ENCODE measurements around the gene CSGALNACT2. TPM values are rescaled to one million over a fixed set of nuclear protein-coding genes. Genes with fewer than 3 reads are reported as not detected.
"Not testable (repeated sequence)": the region's sequence is repeated elsewhere in the genome, so short reads cannot be mapped to it uniquely, and the experiment has no call there.

Gene CSGALNACT2
- total RNA-seq, 2 donors from 2014 or later, result 31.1 to 31.8 TPM

DNA sequence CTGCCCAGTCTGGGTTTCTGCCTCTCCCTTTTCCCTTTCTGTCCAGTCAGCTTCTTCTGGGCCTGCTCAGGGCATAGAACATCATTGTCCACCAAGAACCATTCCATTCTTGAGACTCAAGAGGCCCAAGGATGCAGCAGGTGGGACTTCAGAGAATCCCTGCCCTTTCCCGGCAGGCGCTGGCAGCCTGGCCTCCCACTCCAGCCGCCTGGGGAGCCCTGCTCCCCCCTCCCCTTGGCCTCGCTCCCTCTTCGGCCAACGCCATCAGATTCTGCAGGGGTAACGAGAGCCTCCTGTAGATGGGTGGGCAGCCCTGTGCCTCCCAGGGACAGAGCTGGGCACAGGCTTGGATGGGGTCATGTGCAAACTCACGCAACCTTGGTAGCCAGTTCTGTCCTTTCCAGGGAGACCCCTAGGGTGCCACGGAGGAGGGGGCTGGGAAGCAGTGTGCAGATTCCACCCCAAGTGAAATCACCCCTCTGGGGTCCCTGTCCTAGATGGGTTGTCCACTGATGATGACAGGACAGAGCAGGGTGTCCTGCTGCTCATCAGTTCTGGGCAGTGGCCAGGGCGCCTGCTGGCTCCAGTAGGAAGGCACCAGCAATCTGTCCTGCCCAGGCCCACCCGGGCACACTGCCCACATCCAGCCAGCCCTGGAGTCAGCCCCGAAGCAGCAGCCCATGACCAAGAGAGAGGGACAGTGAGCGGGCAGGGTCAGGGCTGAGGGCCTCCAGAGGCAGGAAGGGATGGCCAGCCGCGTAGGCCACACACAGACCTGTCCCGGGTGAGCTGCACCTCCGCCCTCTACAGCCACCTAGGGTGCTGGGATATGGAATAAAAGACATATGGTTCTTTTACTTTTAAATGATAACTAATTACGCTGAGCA, 80.9 kb downstream of the CSGALNACT2 start:
- DNase-seq (ENCODE audit: low spot score), result peak; percentile 79
- intact Hi-C loops (cut with DNase I), result no loop called here

DNA sequence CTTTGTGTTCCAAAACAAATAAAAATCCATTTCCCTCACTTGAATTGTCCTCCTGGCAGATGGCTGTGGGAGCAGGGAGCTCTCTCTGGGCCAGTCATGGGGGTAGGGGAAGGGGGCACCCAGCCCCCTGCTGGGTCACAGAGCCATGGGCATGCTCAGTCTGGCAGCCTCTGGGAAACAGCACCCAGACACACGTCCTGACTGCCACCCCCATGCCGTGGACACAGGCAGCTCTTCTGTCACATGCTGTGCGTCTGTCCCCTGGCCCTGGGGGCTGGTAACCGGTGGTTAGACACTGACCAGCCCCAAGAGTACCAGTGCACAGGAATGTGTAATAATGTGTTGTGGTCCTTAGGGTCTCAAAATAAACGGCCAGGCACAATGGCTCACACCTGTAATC, 81.6 kb downstream of the CSGALNACT2 start:
- DNase-seq (ENCODE audit: low spot score), result peak; percentile 63
- intact Hi-C loops (cut with DNase I), result no loop called here

DNA sequence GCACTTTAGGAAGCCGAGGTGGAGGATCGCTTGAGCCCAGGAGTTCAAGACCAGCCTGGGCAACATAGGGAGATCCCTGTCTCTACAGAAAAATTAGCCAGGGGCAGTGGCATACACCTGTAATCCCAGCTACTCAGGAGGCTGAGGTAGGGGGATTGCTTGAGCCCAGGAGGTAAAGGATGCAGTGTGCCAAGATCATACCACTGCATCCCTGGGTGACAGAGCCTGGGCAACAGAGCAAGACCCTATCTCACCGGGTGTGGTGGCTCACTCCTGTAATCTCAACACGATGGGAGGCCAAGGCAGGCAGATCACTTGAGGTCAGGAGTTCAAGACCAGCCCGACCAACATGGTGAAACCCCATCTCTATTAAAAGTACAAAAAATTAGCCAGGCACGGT, 82.0 kb downstream of the CSGALNACT2 start:
- intact Hi-C loops (cut with DNase I), result not testable (repeated sequence)
- DNase-seq (ENCODE audit: low spot score), result peak; percentile 31

DNA sequence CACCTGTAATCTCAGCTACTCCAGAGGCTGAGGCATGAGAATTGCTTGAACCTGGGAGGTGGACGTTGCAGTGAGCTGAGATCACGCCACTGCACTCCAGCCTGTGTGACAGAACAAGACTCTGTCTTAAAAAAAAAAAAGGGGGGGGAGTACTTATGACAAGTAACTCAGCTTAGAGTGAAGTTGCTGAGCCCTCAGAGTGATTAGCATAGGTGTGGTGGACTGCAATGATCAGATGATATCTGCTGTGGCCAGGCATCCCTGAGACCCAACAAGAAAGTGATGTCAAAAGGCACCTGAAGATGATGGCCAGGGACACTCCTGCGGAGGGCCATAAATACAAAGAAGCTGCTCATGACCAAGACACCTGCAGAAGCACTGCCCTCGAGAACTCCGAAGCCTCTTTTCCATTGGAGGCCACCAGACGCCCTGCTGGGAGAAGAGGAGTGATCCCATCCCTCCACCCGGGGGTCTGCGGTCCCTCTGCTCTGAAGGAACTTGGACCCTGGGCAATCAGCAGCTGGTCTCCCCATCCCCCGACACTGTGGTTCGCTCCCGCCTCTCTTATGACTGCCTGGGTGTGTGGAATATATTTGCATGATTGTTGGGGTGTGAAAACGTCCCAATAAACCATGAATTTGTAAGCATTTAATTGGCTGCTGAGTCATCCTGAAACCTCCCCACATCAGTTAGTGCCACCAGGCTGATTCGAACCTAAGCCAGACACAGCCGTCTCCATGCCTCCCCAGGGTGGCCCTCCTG, 82.6 kb downstream of the CSGALNACT2 start:
- intact Hi-C loops (cut with DNase I), result no loop called here
- peak; percentile 43 for DNase-seq (ENCODE audit: low spot score)

GRCh38 chr10:43221419-43222209, 83.4 kb downstream of the CSGALNACT2 start:
- DNase-seq (ENCODE audit: low spot score), result peak; percentile 67
- intact Hi-C loops (cut with DNase I), result no loop called here

DNA sequence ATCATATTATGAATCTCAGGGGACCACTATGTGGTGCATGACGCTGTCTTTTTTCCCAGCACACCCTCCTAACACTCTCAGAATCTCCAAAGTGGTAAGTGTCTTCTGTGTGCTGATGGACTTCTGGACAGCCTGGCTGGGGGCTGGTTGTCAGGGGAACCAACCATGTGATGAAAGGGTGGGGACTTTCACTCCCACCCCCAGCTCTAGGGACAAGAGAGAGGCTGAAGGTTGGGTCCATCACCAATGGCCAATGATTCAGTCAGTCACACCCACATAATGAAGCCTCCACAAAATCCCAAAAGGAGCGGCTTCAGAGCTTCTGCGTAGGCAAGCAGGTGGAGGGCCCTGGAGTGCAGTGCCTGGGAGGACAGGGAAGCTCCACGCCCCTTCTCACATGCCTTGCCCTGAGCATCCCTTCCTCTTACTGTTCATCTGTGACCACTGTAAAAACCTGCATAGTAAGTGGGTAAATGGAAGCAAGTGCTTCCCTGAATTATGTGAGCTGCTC, 84.0 kb downstream of the CSGALNACT2 start:
- peak; percentile 46 for DNase-seq (ENCODE audit: low spot score)
- intact Hi-C loops (cut with DNase I), result no loop called here

DNA sequence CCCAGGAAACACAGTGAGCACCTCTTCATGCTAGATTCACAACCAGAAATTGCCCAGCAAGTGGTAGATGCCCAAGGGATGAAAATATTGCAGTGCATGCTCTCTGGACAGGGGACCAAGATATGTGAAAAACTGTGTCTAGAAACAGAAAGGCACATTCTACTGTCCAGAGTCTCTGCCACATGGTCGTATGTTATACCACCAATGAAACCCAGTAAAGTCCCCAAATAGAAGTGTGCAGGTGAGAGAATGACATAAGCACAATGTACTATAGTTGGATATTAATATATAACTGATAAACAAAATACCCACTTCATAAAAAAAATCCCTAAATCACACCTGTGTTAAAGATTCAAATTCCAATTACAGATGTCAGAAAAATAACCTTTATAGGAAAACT, 84.8 kb downstream of the CSGALNACT2 start:
- intact Hi-C loops (cut with DNase I), result no loop called here
- DNase-seq (ENCODE audit: low spot score), result no peak

GRCh38 chr10:43224321-43224720, 86.1 kb downstream of the CSGALNACT2 start:
- DNase-seq (ENCODE audit: low spot score), result no peak
- intact Hi-C loops (cut with DNase I), result no loop called here

DNA sequence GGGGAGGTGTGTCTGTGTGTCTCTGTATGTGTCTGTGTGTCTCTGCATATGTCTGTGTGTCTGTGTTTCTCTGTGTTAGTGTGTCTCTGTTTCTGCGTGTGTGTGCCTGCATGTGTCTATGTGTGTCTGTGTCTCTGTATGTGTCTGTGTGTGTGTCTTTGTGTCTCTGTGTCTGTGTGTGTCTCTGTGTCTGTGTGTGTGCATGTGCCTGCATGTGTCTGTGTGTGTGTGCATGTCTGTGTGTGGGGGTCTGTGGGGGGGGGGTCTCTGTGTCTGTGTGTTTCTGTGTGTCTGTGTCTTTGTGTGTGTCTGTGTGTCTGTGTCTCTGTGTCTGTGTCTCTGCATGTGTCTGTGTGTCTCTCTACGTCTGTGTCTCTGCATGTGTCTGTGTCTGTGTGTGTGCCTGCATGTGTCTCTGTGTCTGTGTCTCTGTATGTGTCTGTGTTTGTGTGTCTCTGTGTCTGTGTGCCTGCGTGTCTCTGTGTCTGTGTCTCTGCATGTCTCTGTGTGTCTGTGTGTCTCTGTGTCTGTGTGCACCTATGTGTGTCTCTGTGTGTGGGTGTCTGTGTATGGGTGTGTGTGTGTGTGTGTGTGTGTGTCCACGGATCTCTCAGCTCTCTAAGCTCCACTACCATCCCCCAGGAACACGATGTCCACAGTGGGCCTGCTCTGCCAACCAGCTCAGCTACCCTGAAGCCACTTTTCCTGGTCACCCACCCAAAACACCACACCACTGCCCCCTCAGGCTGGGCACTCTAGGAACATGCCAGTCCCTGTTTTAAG, 87.0 kb downstream of the CSGALNACT2 start:
- peak; percentile 2 for DNase-seq (ENCODE audit: low spot score)
- intact Hi-C loops (cut with DNase I), result no loop called here

DNA sequence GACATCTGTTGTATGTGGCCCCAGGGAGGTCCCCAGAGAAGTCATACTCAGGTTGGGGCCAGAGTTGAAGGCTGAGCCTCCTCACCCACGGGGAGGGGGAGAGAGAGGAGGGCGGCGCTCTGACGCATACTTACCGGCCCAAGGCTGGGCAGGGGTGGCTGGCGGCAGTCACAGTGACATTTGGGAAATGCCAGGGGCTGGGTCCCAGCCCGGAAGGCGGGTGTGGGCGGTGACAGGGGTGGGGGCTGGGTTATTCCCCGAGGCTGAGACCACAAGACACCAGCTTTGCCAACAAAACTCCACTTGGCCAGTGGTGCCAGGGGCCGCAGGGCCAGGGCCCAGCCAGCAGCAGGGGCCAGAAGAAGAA, 87.5 kb downstream of the CSGALNACT2 start:
- intact Hi-C loops (cut with DNase I), result no loop called here
- peak; percentile 58 for DNase-seq (ENCODE audit: low spot score)

DNA sequence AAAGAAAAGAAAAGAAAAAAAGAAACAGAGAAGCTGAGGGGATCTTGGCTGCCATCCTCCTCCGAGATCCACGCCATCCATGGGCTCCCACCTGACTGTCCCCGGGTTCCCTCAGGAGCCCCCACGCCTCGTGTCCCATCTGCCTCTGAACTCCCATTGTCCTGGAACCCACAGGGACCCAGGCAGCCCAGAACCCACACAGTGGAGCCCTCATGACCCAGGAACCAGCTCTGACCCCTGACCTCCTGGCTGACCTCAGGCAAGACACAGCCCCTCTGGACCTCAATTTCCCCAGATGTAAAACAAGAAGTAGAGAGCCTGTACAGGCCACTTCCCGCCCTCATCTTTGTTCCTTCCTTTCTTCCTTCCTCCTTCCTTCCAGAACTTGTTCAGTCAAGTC, 88.2 kb downstream of the CSGALNACT2 start:
- DNase-seq (ENCODE audit: low spot score), result peak; percentile 41
- intact Hi-C loops (cut with DNase I), result no loop called here

DNA sequence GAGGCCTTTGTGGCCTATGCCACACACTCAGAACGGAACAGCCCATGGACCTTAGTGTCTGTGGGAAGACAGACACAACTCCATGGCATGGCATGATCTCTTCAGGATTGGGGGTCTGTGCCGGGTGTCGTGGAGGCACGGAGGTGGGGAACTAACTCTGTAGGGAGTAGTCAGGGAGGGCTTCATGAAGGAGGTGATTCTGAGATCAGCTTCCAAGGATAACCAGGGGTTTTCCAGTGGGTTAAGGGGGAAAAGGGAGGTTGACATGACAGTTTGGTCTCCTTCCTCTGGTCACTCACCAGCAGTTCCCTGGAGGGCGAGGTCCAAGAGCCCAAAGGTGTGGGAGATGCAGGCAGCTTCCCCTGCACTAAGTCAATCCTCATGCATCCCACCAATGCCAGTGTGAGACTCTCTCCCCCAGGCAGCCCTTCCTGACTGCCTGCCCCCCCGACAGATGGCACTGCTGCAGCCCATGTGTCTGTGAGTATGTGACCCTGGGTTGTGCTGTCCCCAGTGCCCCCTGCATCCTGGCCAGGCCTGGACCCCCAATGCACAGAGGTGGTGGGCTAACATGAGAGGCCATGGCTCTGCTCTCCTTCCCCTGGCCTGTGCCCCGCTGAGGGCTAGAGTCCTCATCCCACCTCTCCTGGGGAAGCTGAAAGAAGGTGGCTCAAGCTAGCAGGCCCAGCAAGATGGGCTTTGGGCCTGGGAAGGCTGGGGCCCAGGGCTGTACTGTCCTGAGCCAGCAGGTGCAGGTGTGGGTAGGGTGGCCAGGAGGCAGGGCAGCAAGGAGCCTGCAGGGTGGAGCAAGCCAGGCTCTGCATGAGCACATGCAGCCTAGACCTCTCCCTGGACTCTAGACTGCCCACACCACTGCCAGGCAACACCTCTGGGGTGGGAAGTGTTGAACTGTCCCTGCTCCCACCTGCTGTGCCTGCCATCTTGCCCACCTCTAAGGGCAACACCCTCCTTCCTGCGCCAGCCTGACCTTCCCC, 88.9 kb downstream of the CSGALNACT2 start:
- peak; percentile 77 for DNase-seq (ENCODE audit: low spot score)
- intact Hi-C loops (cut with DNase I), result no loop called here

GRCh38 chr10:43227911-43228782, 89.9 kb downstream of the CSGALNACT2 start:
- intact Hi-C loops (cut with DNase I), result no loop called here
- DNase-seq (ENCODE audit: low spot score), result peak; percentile 75

DNA sequence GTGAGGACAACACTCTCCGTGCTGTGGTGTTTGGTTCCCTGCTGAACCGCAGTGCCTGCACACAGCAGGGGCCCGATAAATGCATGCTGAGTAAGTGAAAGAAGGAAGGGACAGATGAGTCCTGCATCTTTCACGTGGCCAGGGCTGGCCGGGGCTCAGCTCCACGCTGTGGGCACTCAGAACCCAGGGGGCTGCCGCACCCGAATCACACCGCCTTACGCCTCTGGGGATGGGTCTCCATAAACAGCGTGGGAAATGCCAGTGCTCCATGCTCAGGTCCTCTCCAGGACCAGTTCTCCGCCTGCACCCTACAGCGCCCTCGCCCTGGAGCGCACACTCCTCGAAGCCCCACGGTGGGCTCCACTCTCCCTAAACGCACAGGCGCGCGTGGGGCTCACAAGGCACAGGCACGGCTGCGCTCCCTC, 90.5 kb downstream of the CSGALNACT2 start:
- intact Hi-C loops (cut with DNase I), result no loop called here
- DNase-seq (ENCODE audit: low spot score), result no peak

- intact Hi-C loops (cut with DNase I), result no loop called here
- peak; percentile 83 for DNase-seq (ENCODE audit: low spot score)
Measured at GRCh38 chr10:43229208-43230061, 91.2 kb downstream of the CSGALNACT2 start.
